H1 (cell line): ENCODE measurements around the gene PAX7. TPM values are rescaled to one million over a fixed set of nuclear protein-coding genes. Genes with fewer than 3 reads are reported as not detected.
A peak's percentile ranks its signal among the peaks of the same experiment; 100 is the strongest.

Experiments
- CTCF ChIA-PET: fragments of 300-600 bp; sonication (Branson Sonifier 250); formaldehyde crosslinking; loops from one replicate; lab custom pipeline; 2021; ENCODE audit not compliant: partially characterized antibody; lab: Charles Lee
- POLR2A ChIA-PET: fragments of 300-600 bp; sonication (Branson Sonifier 250); formaldehyde crosslinking; loops from one replicate; lab custom pipeline; 2021; ENCODE audit warnings: inconsistent platforms; ENCODE audit not compliant: partially characterized antibody; lab: Charles Lee
- DNase-seq, 2 experiments: peaks; one replicate each; pipeline versions ENCODE4 v3.0.0 to v3.0.0-alpha.2; 2010 to 2022; ENCODE audit warnings: low spot score in 2 of 2, low read depth in 1 of 2, mixed read lengths in 1 of 2
- FAIRE-seq: peaks from 2 replicates; lab custom pipeline; 2011; peaks lifted over from hg19 to GRCh38; lab: Jason Lieb, UNC
- H2AFZ ChIP-seq: 2 replicates; pipeline ENCODE4 v1.8.1; 2012; ENCODE audit warnings: low read length, inconsistent platforms
- H2AK5ac ChIP-seq: 2 replicates; pipeline ENCODE4 v1.6.1; 2013; ENCODE audit warnings: low read depth, low read length
- H2BK120ac ChIP-seq: replicated peaks from 2 replicates; pipeline ENCODE3; 2013; ENCODE audit warnings: low read depth, low read length, inconsistent platforms
- H2BK12ac ChIP-seq: 2 replicates; pipeline ENCODE4 v1.6.1; 2013; ENCODE audit warnings: low read depth, low read length
- H2BK15ac ChIP-seq: 2 replicates; pipeline ENCODE4 v1.6.1; 2013; ENCODE audit warnings: low read length
- H2BK20ac ChIP-seq: 2 replicates; pipeline ENCODE4 v1.6.1; 2013; ENCODE audit warnings: low read length
- H2BK5ac ChIP-seq: 2 replicates; pipeline ENCODE4 v1.6.1; 2013; ENCODE audit warnings: low read depth, low read length
- H3K14ac ChIP-seq: 2 replicates; pipeline ENCODE4 v1.6.1; 2013; ENCODE audit warnings: inconsistent platforms; ENCODE audit not compliant: insufficient read length
- H3K18ac ChIP-seq: 2 replicates; pipeline ENCODE4 v1.6.1; 2013; ENCODE audit warnings: low read length; ENCODE audit errors: extremely low read depth
- H3K23ac ChIP-seq: 2 replicates; pipeline ENCODE4 v1.6.1; 2013; ENCODE audit warnings: inconsistent platforms; ENCODE audit not compliant: insufficient read length
- H3K23me2 ChIP-seq: 2 replicates; pipeline ENCODE4 v1.6.1; 2013; ENCODE audit warnings: low read depth, low read length
- H3K27ac ChIP-seq: 2 replicates; pipeline ENCODE4 v1.6.1; 2011; ENCODE audit warnings: low read depth, low read length, inconsistent platforms
- H3K27me3 ChIP-seq, 4 experiments: replicated peaks in 1 of 4; 1 replicate in 1 of 4; 2 replicates in 3 of 4; pipeline versions ENCODE4 v1.6.1 to v1.8.1; 2011 to 2013; ENCODE audit warnings: low read length in 3 of 4, mild to moderate bottlenecking in 3 of 4, inconsistent platforms in 2 of 4, mixed read lengths in 2 of 4, moderate library complexity in 1 of 4; ENCODE audit not compliant: control insufficient read depth in 3 of 4, insufficient read depth in 3 of 4; ENCODE audit errors: extremely low read depth in 1 of 4
- H3K36me3 ChIP-seq, 4 experiments: 2 replicates each; pipeline versions ENCODE4 v1.6.1 to v1.8.1; 2011 to 2013; ENCODE audit warnings: mild to moderate bottlenecking in 4 of 4, low read length in 3 of 4, moderate library complexity in 2 of 4, control low read depth in 1 of 4, inconsistent platforms in 1 of 4; ENCODE audit not compliant: insufficient read depth in 4 of 4, control insufficient read depth in 2 of 4
- H3K4ac ChIP-seq: replicated peaks from 2 replicates; pipeline ENCODE3; 2013; ENCODE audit warnings: low read length, low read depth, mixed read lengths, inconsistent platforms; ENCODE audit not compliant: insufficient read length
- H3K4me1 ChIP-seq, 4 experiments: replicated peaks in 1 of 4; 1 replicate in 1 of 4; 2 replicates in 3 of 4; pipeline versions ENCODE4 v1.6.1 to v1.8.1; 2011 to 2013; ENCODE audit warnings: low read length in 3 of 4, inconsistent platforms in 2 of 4, mixed read lengths in 1 of 4; ENCODE audit not compliant: insufficient read depth in 4 of 4, control insufficient read depth in 3 of 4
- H3K4me2 ChIP-seq, 2 experiments: 2 replicates each; pipeline versions ENCODE4 v1.6.1 to v1.8.1; 2011 to 2013; ENCODE audit warnings: low read depth in 2 of 2, low read length in 2 of 2, control low read depth in 1 of 2, inconsistent platforms in 1 of 2, mild to moderate bottlenecking in 1 of 2; ENCODE audit not compliant: insufficient read depth in 1 of 2
- H3K4me3 ChIP-seq, 4 experiments: fragments of 200-600, 300-600 bp in 1 of 4; sonication (generic), shearing (Covaris generic), sonication (Bioruptor Twin) in 1 of 4; 2 replicates each; pipeline versions ENCODE4 v1.5.1 to v1.8.1; 2011 to 2016; ENCODE audit warnings: low read length in 4 of 4, low read depth in 3 of 4, control low read depth in 2 of 4, inconsistent platforms in 2 of 4, mild to moderate bottlenecking in 2 of 4, mixed read lengths in 1 of 4, moderate library complexity in 1 of 4; ENCODE audit not compliant: insufficient read depth in 2 of 4; ENCODE audit errors: extremely low read depth in 1 of 4
- H3K56ac ChIP-seq: replicated peaks from 2 replicates; pipeline ENCODE3; 2013; ENCODE audit warnings: low read depth, mild to moderate bottlenecking, mixed read lengths, low read length, inconsistent platforms; ENCODE audit not compliant: insufficient read length
- H3K79me1 ChIP-seq: 2 replicates; pipeline ENCODE4 v1.6.1; 2013; ENCODE audit warnings: low read depth, low read length, control low read depth
- H3K79me2 ChIP-seq, 2 experiments: 2 replicates each; pipeline versions ENCODE4 v1.6.1 to v1.8.1; 2012 to 2013; ENCODE audit warnings: low read length in 2 of 2, mild to moderate bottlenecking in 2 of 2, inconsistent platforms in 1 of 2; ENCODE audit not compliant: insufficient read depth in 2 of 2, control insufficient read depth in 1 of 2
- H3K9ac ChIP-seq, 4 experiments: replicated peaks in 1 of 4; 1 replicate in 1 of 4; 2 replicates in 3 of 4; pipeline versions ENCODE4 v1.6.1 to v1.8.1; 2011 to 2013; ENCODE audit warnings: low read depth in 3 of 4, low read length in 3 of 4, control low read depth in 2 of 4, mild to moderate bottlenecking in 2 of 4, moderate library complexity in 2 of 4, inconsistent platforms in 1 of 4; ENCODE audit errors: extremely low read depth in 1 of 4
- H3K9me3 ChIP-seq, 2 experiments: 2 replicates each; pipeline versions ENCODE4 v1.6.1 to v1.8.1; 2012 to 2013; ENCODE audit warnings: mild to moderate bottlenecking in 2 of 2, moderate library complexity in 2 of 2, control low read depth in 1 of 2, inconsistent platforms in 1 of 2, low read depth in 1 of 2, low read length in 1 of 2, mixed read lengths in 1 of 2; ENCODE audit not compliant: insufficient read depth in 2 of 2
- H4K20me1 ChIP-seq, 2 experiments: replicated peaks in 1 of 2; 2 replicates each; pipeline versions ENCODE3 to v1.8.1; 2011 to 2013; ENCODE audit warnings: inconsistent platforms in 2 of 2, low read length in 2 of 2, mild to moderate bottlenecking in 1 of 2; ENCODE audit not compliant: insufficient read depth in 2 of 2, control insufficient read depth in 1 of 2
- H4K5ac ChIP-seq: 2 replicates; pipeline ENCODE4 v1.6.1; 2013; ENCODE audit warnings: low read length, low read depth, mixed read lengths, inconsistent platforms; ENCODE audit not compliant: insufficient read length
- H4K8ac ChIP-seq: 2 replicates; pipeline ENCODE4 v1.8.0; 2013; ENCODE audit warnings: mild to moderate bottlenecking, moderate library complexity, low read length, inconsistent platforms; ENCODE audit not compliant: insufficient read depth; ENCODE audit errors: extremely low read depth
- H4K91ac ChIP-seq: replicated peaks from 2 replicates; pipeline ENCODE3; 2013; ENCODE audit warnings: low read length, mixed read lengths, inconsistent platforms; ENCODE audit not compliant: insufficient read length
- CREB1 ChIP-seq: IDR thresholded peaks from 2 replicates; pipeline ENCODE4 v1.6.1; 2012; ENCODE audit warnings: inconsistent platforms
- HDAC2 ChIP-seq, 2 experiments: fragments of 300-600 bp in 1 of 2; sonication (generic) in 1 of 2; IDR thresholded peaks; 2 replicates each; pipeline ENCODE4 v1.6.1; 2011 to 2012; ENCODE audit warnings: low read depth in 2 of 2, low read length in 2 of 2, mild to moderate bottlenecking in 2 of 2, moderate library complexity in 2 of 2, borderline replicate concordance in 1 of 2, inconsistent platforms in 1 of 2
- KDM1A ChIP-seq: fragments of 200-600, 300-600 bp; sonication (generic); IDR thresholded peaks from 2 replicates; pipeline ENCODE4 v1.7.1; 2016; ENCODE audit warnings: mild to moderate bottlenecking, low read length, borderline replicate concordance
- KDM5A ChIP-seq: fragments of 200-600 bp; IDR thresholded peaks from 2 replicates; pipeline ENCODE4 v1.7.1; 2012; ENCODE audit warnings: mild to moderate bottlenecking, low read length, inconsistent platforms, mixed read lengths
- MAX ChIP-seq: IDR thresholded peaks from 2 replicates; pipeline ENCODE4 v1.6.1; 2012; ENCODE audit warnings: inconsistent platforms
- NANOG ChIP-seq: IDR thresholded peaks from 2 replicates; pipeline ENCODE4 v1.6.1; 2011; ENCODE audit warnings: low read length, low read depth, mild to moderate bottlenecking, inconsistent platforms; ENCODE audit not compliant: insufficient read depth, poor library complexity, severe bottlenecking
- POU5F1 ChIP-seq: IDR thresholded peaks from 2 replicates; pipeline ENCODE4 v1.6.1; 2011; ENCODE audit warnings: low read depth, mild to moderate bottlenecking, low read length, moderate library complexity
- SIX5 ChIP-seq: IDR thresholded peaks from 2 replicates; pipeline ENCODE4 v1.6.1; 2011; ENCODE audit warnings: mild to moderate bottlenecking, low read depth, low read length
- SP1 ChIP-seq: IDR thresholded peaks from 2 replicates; pipeline ENCODE4 v1.6.1; 2011; ENCODE audit warnings: low read depth, low read length
- SP2 ChIP-seq: IDR thresholded peaks from 2 replicates; pipeline ENCODE4 v1.6.1; 2012; ENCODE audit warnings: mild to moderate bottlenecking, low read length, inconsistent platforms
- SRF ChIP-seq: IDR thresholded peaks from 2 replicates; pipeline ENCODE4 v1.6.1; 2011; ENCODE audit warnings: mild to moderate bottlenecking, low read depth, low read length, moderate library complexity
- TBP ChIP-seq: IDR thresholded peaks from 2 replicates; pipeline ENCODE4 v1.6.1; 2011; ENCODE audit warnings: low read depth, low read length, improper control_type of control experiment
- WGBS, 2 experiments: shearing (Covaris generic) in 1 of 2; methylation state at CpG; one replicate each; pipeline versions ENCODE4 v1.1.6 to v1.1.7; 2013 to 2015; ENCODE audit warnings: low lambda C conversion rate in 2 of 2, mixed read lengths in 2 of 2, inconsistent platforms in 1 of 2, low coverage in 1 of 2, missing lambda C conversion rate in 1 of 2; ENCODE audit not compliant: insufficient replicate concordance in 2 of 2, insufficient coverage in 1 of 2, insufficient read length in 1 of 2; ENCODE audit errors: extremely low coverage in 1 of 2, missing lambda C conversion rate in 1 of 2; 5-methylcytosine and 5-hydroxymethylcytosine counted together
- polyA plus RNA-seq, 7 experiments: library from polyadenylated mRNA; depleted of rRNA in 3 of 7; stranded (reverse) in 5 of 7; unstranded in 2 of 7; fragments of >200 nt in 5 of 7; fragments of 200-250 nt in 2 of 7; gene quantifications; 1 replicate in 5 of 7; 2 replicates in 1 of 7; 4 replicates in 1 of 7; pipeline versions ENCODE4 v1.2.1 to v1.2.3, GENCODE V29; 2011 to 2013; ENCODE audit warnings: missing spikeins in 2 of 7, mixed read lengths in 2 of 7
- total RNA-seq: library from RNA; stranded (reverse); fragmentation: NEBNext Ultra II Directional; extraction: Animal tissue kit (Norgen Biotek cat#: 25700); gene quantifications from 2 replicates; pipeline ENCODE4 v1.2.1, GENCODE V29; 2021

PAX7 gene
- total and polyA plus RNA-seq, 2 of the 8 experiments (the other 6 are each of a cell fraction or from before 2014, with no cell fraction given) = not detected

- Histone ChIP-seq H3K9ac (no peak overlapping the region), H4K91ac (no peak overlapping the region), H3K36me3 (no peaks in the 10 kb centered on the region), H4K8ac (no peak overlapping the region), H3K56ac (no peak overlapping the region), H2BK20ac (no peak overlapping the region), H2AK5ac (no peak overlapping the region), H3K27ac (no peak overlapping the region), H3K79me1 (no peaks in the 10 kb centered on the region), H3K23me2 (no peaks in the 10 kb centered on the region; the same call in 1 of the 2 replicates), H2BK5ac (no peak overlapping the region), H2BK120ac (peak overlapping the region; percentile 24), H3K4me1 (peaks cover 0 to 13% (median 3%) of the 10 kb centered on the region in 4 experiments; a peak in 3 of 7 replicates), H2BK15ac (no peak overlapping the region; the same call in 1 of the 2 replicates), H3K4me3 (no peak overlapping the region), H3K9me3 (no peaks in the 10 kb centered on the region), H3K79me2 (no peaks in the 10 kb centered on the region), H3K4me2 (peak overlapping the region in 1 of 2 experiments; percentile 38; a peak in 1 of 4 replicates), H3K27me3 (peaks cover 0 to 13% (median 4%) of the 10 kb centered on the region in 4 experiments; a peak in 4 of 7 replicates), H2BK12ac (0 out of 2 replicates have a peak overlapping the region, but pooled peaks have one; percentile 55), H3K14ac (no peak overlapping the region), H2AFZ (no peak overlapping the region), H3K18ac (no peak overlapping the region), H3K23ac (no peak overlapping the region), H4K5ac (no peak overlapping the region), H4K20me1 (peaks cover 0 to 3% of the 10 kb centered on the region in 2 experiments), H3K4ac (no peak overlapping the region)
- POLR2A ChIA-PET = interaction anchor here (0.9 kb wide), 1 partner anchor 10 kb away, joined by 3 read pairs; no protein-coding TSS in a partner anchor
- FAIRE-seq (no peak), DNase-seq (no peak)
- CTCF ChIA-PET = interaction anchor here (0.8 to 4.5 kb wide), 7 partner anchors 11 to 128 kb away, joined by 3 to 36 read pairs (median 6); no protein-coding TSS in a partner anchor
- 62% methylated on average over 18 of the region's 24 CpGs; no CpG with 5 or more reads in 1 of the 2 experiments for WGBS, 2 experiments
- no peak for TF ChIP-seq KDM5A
- no peak for TF ChIP-seq POU5F1
- TF ChIP-seq SP2 = no peak
- TF ChIP-seq TBP = no peak
- no peak for TF ChIP-seq MAX
- no peak for TF ChIP-seq CREB1
- no peak for TF ChIP-seq SIX5
- TF ChIP-seq HDAC2 (IDR thresholded peaks at IDR 0.05; ENCODE audit: borderline replicate concordance in 1 of 2, low read depth in 2 of 2, low read length in 2 of 2) = no peak
- TF ChIP-seq KDM1A = no peak
- no peak for TF ChIP-seq NANOG
- no peak for TF ChIP-seq SP1
- TF ChIP-seq SRF = no peak
Measured at GRCh38 chr1:18725231-18725895, 94.7 kb downstream of the PAX7 start.
